PC-3 (cell line): ENCODE results near the gene LIMK1. TPM values are rescaled to one million over a fixed set of nuclear protein-coding genes. Genes with fewer than 3 reads are reported as not detected.
A peak's percentile ranks its signal among the peaks of the same experiment; 100 is the strongest.

ENCODE experiments used
- ATAC-seq: fragments of 200-7000 bp; cut with Tn5 transposase; 2 replicates; pipeline ENCODE4 v1.9.1; 2020; ENCODE audit warnings: mild to moderate bottlenecking, moderate library complexity
- BruUV-seq: library from RNA; stranded (reverse); fragments of 400-500 nt; replicated peaks from 2 replicates; lab custom pipeline; 2021; lab: Mats Ljungman, UMichigan
- CTCF ChIA-PET: fragments of 300-600 bp; sonication (Branson Sonifier 250); formaldehyde crosslinking; loops from one replicate; lab custom pipeline; 2022; ENCODE audit warnings: antibody characterized with exemption; lab: Charles Lee
- POLR2A ChIA-PET: fragments of 300-600 bp; sonication (Branson Sonifier 250); formaldehyde crosslinking; loops from one replicate; lab custom pipeline; 2022; ENCODE audit warnings: antibody characterized with exemption; ENCODE audit not compliant: unreplicated experiment; lab: Charles Lee
- DNase-seq: peaks from one replicate; pipeline ENCODE4 v3.0.0-alpha.2; 2015
- H2AFZ ChIP-seq: fragments of 300-600 bp; sonication (generic); 2 replicates; pipeline ENCODE4 v1.6.0; 2016; ENCODE audit warnings: antibody characterized with exemption, low read length
- H3F3A ChIP-seq: fragments of 300-600 bp; sonication (generic); one replicate; pipeline ENCODE4 v1.6.0; 2017; ENCODE audit warnings: antibody characterized with exemption, low read length, control low read depth, mild to moderate bottlenecking; ENCODE audit not compliant: unreplicated experiment
- H3K27ac ChIP-seq: fragments of 300-600 bp; sonication (generic); 2 replicates; pipeline ENCODE4 v1.5.1; 2016; ENCODE audit warnings: mild to moderate bottlenecking, low read length
- H3K27me3 ChIP-seq: fragments of 300-600 bp; sonication (generic); 2 replicates; pipeline ENCODE4 v1.6.1; 2016; ENCODE audit warnings: low read length, mixed read lengths
- H3K36me3 ChIP-seq: fragments of 300-600 bp; sonication (generic); 2 replicates; pipeline ENCODE4 v1.6.1; 2016; ENCODE audit warnings: low read depth, mixed run types, low read length, mixed read lengths
- H3K4me1 ChIP-seq: fragments of 300-600 bp; sonication (generic); 2 replicates; pipeline ENCODE4 v1.5.1; 2016; ENCODE audit warnings: low read length; ENCODE audit not compliant: insufficient read depth
- H3K4me2 ChIP-seq: fragments of 300-600 bp; sonication (generic); 2 replicates; pipeline ENCODE4 v1.6.0; 2016; ENCODE audit warnings: low read length
- H3K4me3 ChIP-seq: fragments of 300-600 bp; sonication (generic); 2 replicates; pipeline ENCODE4 v1.5.1; 2016; ENCODE audit warnings: mild to moderate bottlenecking, low read length, mixed read lengths
- H3K79me2 ChIP-seq: fragments of 300-600 bp; sonication (generic); 2 replicates; pipeline ENCODE4 v1.6.1; 2017; ENCODE audit warnings: low read length, mixed read lengths
- H3K9ac ChIP-seq: fragments of 300-600 bp; sonication (generic); 2 replicates; pipeline ENCODE4 v1.6.0; 2016; ENCODE audit warnings: mild to moderate bottlenecking, low read length
- H3K9me2 ChIP-seq: fragments of 300-600 bp; sonication (generic); replicated peaks from 2 replicates; pipeline ENCODE4 v1.6.1; 2016; ENCODE audit warnings: mixed run types, low read length, mixed read lengths
- H3K9me3 ChIP-seq: fragments of 300-600 bp; sonication (generic); 2 replicates; pipeline ENCODE4 v1.6.1; 2016; ENCODE audit warnings: low read length, mixed read lengths
- H4K20me1 ChIP-seq: fragments of 300-600 bp; sonication (generic); 2 replicates; pipeline ENCODE4 v1.6.1; 2016; ENCODE audit warnings: low read length, mixed read lengths
- CTCF ChIP-seq: fragments of 300-600 bp; sonication (generic); conservative IDR thresholded peaks from 2 replicates; pipeline ENCODE4 v1.5.1; 2017; ENCODE audit warnings: antibody characterized with exemption, low read depth, mild to moderate bottlenecking, low read length
- EZH2 ChIP-seq: fragments of 300-600 bp; sonication (generic); IDR thresholded peaks from one replicate; pipeline ENCODE4 v1.6.1; 2017; ENCODE audit warnings: antibody characterized with exemption, mild to moderate bottlenecking, low read length; ENCODE audit not compliant: unreplicated experiment
- EZH2phosphoT487 ChIP-seq: fragments of 300-600 bp; sonication (generic); IDR thresholded peaks from 2 replicates; pipeline ENCODE4 v1.6.1; 2018; ENCODE audit warnings: mild to moderate bottlenecking, antibody characterized with exemption, low read length, borderline replicate concordance
- intact Hi-C: fragments of 100-400 bp; cut with micrococcal nuclease; formaldehyde crosslinking; loops from 2 replicates; pipeline ENCODE4 v1.9.0; 2023
- total RNA-seq: library from RNA; depleted of rRNA; stranded (reverse); fragments of >200 nt; gene quantifications from 2 replicates; pipeline ENCODE4 v1.2.3, GENCODE V29; 2014

LIMK1 gene
- total RNA-seq, 1 experiment from 2014 or later, result 40.3 TPM

GRCh38 chr7:74083928-74084721, 521 bp downstream of the LIMK1 start:
- Histone ChIP-seq H3K9ac (peak overlapping the region; percentile 84), H2AFZ (peak overlapping the region; percentile 80), H3K79me2 (peaks cover 21% of the 10 kb centered on the region), H3K9me3 (no peaks in the 10 kb centered on the region), H3K36me3 (peaks cover 10% of the 10 kb centered on the region), H3K4me1 (peaks cover 17% of the 10 kb centered on the region), H3F3A (no peaks in the 10 kb centered on the region), H3K27ac (peak overlapping the region; percentile 52), H3K4me2 (peak overlapping the region; percentile 96), H4K20me1 (no peaks in the 10 kb centered on the region), H3K27me3 (no peaks in the 10 kb centered on the region), H3K9me2 (no peaks in the 10 kb centered on the region), H3K4me3 (peak overlapping the region; percentile 86)
- ChIA-PET POLR2A (interaction anchor here (0.5 to 0.6 kb wide), 3 partner anchors 30 to 95 kb away, joined by 3 to 10 read pairs (median 3); no protein-coding TSS in a partner anchor), CTCF (interaction anchor here (0.5 to 0.6 kb wide), 2 partner anchors 17 to 25 kb away, joined by 4 read pairs; no protein-coding TSS in a partner anchor)
- TF ChIP-seq CTCF (no peak), EZH2 (no peak), EZH2phosphoT487 (no peak)
- ATAC-seq, result peak; percentile 54
- DNase-seq, result peak; percentile 31
- intact Hi-C loops, result loop anchor here (2.0 kb wide), 1 partner anchor 91 kb away; the partner anchor contains the start of gene EIF4H
- BruUV-seq, result TSS peak; percentile 29

- intact Hi-C loops, result loop anchor here (2.0 kb wide), 1 partner anchor 90 kb away; the partner anchor contains the start of gene EIF4H
Observed at GRCh38 chr7:74084722-74085578, 1.3 kb downstream of the LIMK1 start.

More at GRCh38 chr7:74084722-74085578, 1.3 kb downstream of the LIMK1 start:
- ATAC-seq (no peak), DNase-seq (peak; percentile 8)
- Histone ChIP-seq H3K27ac (peak overlapping the region; percentile 52), H3K9ac (peak overlapping the region; percentile 84), H3K9me3 (no peaks in the 10 kb centered on the region), H4K20me1 (no peaks in the 10 kb centered on the region), H3K36me3 (peaks cover 10% of the 10 kb centered on the region), H3K4me2 (peak overlapping the region; percentile 96), H3K9me2 (no peaks in the 10 kb centered on the region), H3K27me3 (no peaks in the 10 kb centered on the region), H3F3A (no peaks in the 10 kb centered on the region), H3K4me1 (peaks cover 17% of the 10 kb centered on the region), H2AFZ (peak overlapping the region; percentile 80; the same call in 1 of the 2 replicates), H3K79me2 (peaks cover 21% of the 10 kb centered on the region), H3K4me3 (peak overlapping the region; percentile 86)
- ChIA-PET CTCF (no interaction called here), POLR2A (no interaction called here)
- no peak for TF ChIP-seq EZH2phosphoT487
- TF ChIP-seq EZH2, result no peak
- TF ChIP-seq CTCF, result no peak
- BruUV-seq, result no TSS peak
